ENCODE data around the gene ASNSD1.
A peak's percentile ranks its signal among the peaks of the same experiment; 100 is the strongest.
"Not testable (repeated sequence)": the region's sequence is repeated elsewhere in the genome, so short reads cannot be mapped to it uniquely, and the experiment has no call there.

Gene ASNSD1

DNA sequence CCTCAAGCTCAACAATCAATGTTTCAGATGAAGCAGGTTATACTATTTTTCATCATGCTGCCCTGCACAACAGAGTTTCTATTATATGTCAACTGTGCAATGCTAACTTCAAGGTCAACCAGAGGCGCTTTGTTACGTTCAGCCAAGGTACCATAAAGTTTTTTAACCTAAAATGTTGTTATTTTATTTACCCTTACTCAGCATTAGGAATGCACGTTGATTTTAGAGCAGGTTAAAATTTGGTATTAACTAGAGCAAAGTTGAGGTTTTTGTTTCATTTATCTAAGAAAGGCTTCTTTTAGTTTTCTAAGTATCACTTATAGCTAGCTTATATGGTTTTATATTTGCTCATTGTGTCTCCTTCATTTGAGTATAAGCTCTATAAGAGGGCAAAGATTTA is 35.0 kb downstream of the ASNSD1 start:
- no peak for DNase-seq

- peak in 1 of 14 donors; percentile 80 for DNase-seq
Observed at GRCh38 chr2:189698020-189698887, 37.0 kb downstream of the ASNSD1 start.

DNA sequence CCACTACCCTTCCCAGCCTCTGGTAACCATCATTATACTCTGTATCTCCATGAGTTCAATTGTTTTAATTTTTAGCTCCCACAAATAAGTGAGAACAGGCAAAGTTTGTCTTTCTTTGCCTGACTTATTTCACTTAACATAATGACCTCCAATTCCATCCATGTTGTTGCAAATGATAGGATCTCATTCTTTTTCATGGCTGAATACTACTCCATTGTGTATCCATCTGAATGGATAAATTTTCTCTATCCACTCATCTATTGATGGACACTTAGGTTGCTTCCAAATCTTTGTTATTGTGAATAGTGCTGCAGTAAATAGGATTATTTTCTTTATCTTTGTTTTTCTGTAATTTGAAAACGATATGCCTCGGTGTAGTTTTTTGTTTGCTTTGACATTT is 39.4 kb downstream of the ASNSD1 start:
- no peak for DNase-seq

GRCh38 chr2:189702071-189702470 is 40.8 kb downstream of the ASNSD1 start:
- DNase-seq, result no peak

- DNase-seq, result no peak
Observed at GRCh38 chr2:189709501-189710221, 48.4 kb downstream of the ASNSD1 start.

DNA sequence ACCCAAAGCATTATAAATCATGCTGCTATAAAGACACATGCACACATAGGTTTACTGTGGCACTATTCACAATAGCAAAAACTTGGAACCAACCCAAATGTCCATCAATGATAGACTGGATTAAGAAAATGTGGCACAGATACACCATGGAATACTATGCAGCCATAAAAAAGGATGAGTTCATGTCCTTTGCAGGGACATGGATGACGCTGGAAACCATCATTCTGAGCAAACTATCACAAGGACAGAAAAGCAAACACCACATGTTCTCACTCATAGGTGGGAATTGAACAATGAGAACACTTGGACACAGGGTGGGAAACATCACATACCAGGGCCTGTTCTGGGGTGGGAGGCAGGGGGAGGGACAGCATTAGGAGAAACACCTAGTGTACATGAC is 56.3 kb downstream of the ASNSD1 start:
- DNase-seq, result not testable (repeated sequence)

GRCh38 chr2:189719571-189719970 is 58.3 kb downstream of the ASNSD1 start:
- no peak for DNase-seq
